Measurements from ENCODE around the gene MTA1. TPM values are rescaled to one million over a fixed set of nuclear protein-coding genes. Genes with fewer than 3 reads are reported as not detected.
A peak's percentile ranks its signal among the peaks of the same experiment; 100 is the strongest.

The MTA1 gene
- total RNA-seq, 2 experiments from 2014 or later = 103 to 217 TPM

GRCh38 chr14:105414456-105415371, 4.9 kb upstream of the MTA1 start:
- intact Hi-C loops (cut with micrococcal nuclease; ENCODE audit: unreplicated experiment) = no loop called here
- DNase-seq (ENCODE audit: low spot score) = no peak
- Histone ChIP-seq H3K4me2 (ENCODE audit: low read length) (peak overlapping the region; percentile 43; the same call in 1 of the 2 replicates), H3K4me3 (ENCODE audit: low read depth, low read length, poor library complexity, severe bottlenecking) (peak overlapping the region; percentile 20), H3K4me1 (ENCODE audit: insufficient read depth, low read length, poor library complexity, severe bottlenecking) (peaks cover 10% of the 10 kb centered on the region), H3K27ac (ENCODE audit: low read depth, low read length, poor library complexity, severe bottlenecking) (no peak overlapping the region), H4K20me1 (ENCODE audit: insufficient read depth, low read length) (no peaks in the 10 kb centered on the region), H3K36me3 (ENCODE audit: insufficient read depth, low read length) (no peaks in the 10 kb centered on the region), H3K9me2 (ENCODE audit: insufficient read depth, low read length) (no peaks in the 10 kb centered on the region), H3K79me2 (ENCODE audit: insufficient read depth, low read depth, low read length) (no peaks in the 10 kb centered on the region), H3K9me3 (ENCODE audit: low read length) (no peaks in the 10 kb centered on the region), H2AFZ (ENCODE audit: low read length) (no peak overlapping the region)
- TF ChIP-seq CTCF (conservative IDR thresholded peaks at IDR 0.05; ENCODE audit: low read length) (peak; percentile 50), EZH2phosphoT487 (IDR thresholded peaks at IDR 0.05; ENCODE audit: borderline replicate concordance, low read depth, low read length) (no peak)
- ChIA-PET CTCF (ENCODE audit: unreplicated experiment) (no interaction called here), POLR2A (interaction anchor here (0.6 to 0.7 kb wide), 2 partner anchors 188 to 1598 kb away, joined by 3 read pairs; no protein-coding TSS in a partner anchor)
- no TSS peak for BruUV-seq (replicated peaks)

- POLR2A ChIA-PET = no interaction called here
- BruUV-seq (replicated peaks) = no TSS peak
Measured at GRCh38 chr14:105415481-105416428, 3.9 kb upstream of the MTA1 start.

More at GRCh38 chr14:105415481-105416428, 3.9 kb upstream of the MTA1 start:
- H4K20me1 ChIP-seq (ENCODE audit: insufficient read depth, low read length) = no peaks in the 10 kb centered on the region
- intact Hi-C loops (cut with micrococcal nuclease; ENCODE audit: unreplicated experiment) = no loop called here
- TF ChIP-seq CTCF (conservative IDR thresholded peaks at IDR 0.05; ENCODE audit: low read length) = no peak
- TF ChIP-seq EZH2phosphoT487 (IDR thresholded peaks at IDR 0.05; ENCODE audit: borderline replicate concordance, low read depth, low read length) = no peak
- H3K9me2 ChIP-seq (ENCODE audit: insufficient read depth, low read length) = no peaks in the 10 kb centered on the region
- H3K36me3 ChIP-seq (ENCODE audit: insufficient read depth, low read length) = no peaks in the 10 kb centered on the region
- no peak for DNase-seq (ENCODE audit: low spot score)
- no peak overlapping the region for H3K27ac ChIP-seq (ENCODE audit: low read depth, low read length, poor library complexity, severe bottlenecking)
- CTCF ChIA-PET (ENCODE audit: unreplicated experiment) = no interaction called here
- no peak overlapping the region for H2AFZ ChIP-seq (ENCODE audit: low read length)
- peaks cover 10% of the 10 kb centered on the region for H3K4me1 ChIP-seq (ENCODE audit: insufficient read depth, low read length, poor library complexity, severe bottlenecking)
- H3K79me2 ChIP-seq (ENCODE audit: insufficient read depth, low read depth, low read length) = peaks cover 6% of the 10 kb centered on the region
- no peak overlapping the region for H3K4me3 ChIP-seq (ENCODE audit: low read depth, low read length, poor library complexity, severe bottlenecking)
- peak overlapping the region; percentile 43; the same call in 1 of the 2 replicates for H3K4me2 ChIP-seq (ENCODE audit: low read length)
- no peaks in the 10 kb centered on the region for H3K9me3 ChIP-seq (ENCODE audit: low read length)

All from OCI-LY7 (cell line).